NOMO-1 (cell line): ENCODE measurements around the gene DDX31.
"Not testable (repeated sequence)": the region's sequence is repeated elsewhere in the genome, so short reads cannot be mapped to it uniquely, and the experiment has no call there.

Experiments
- DNase-seq, 2 experiments: peaks; one replicate each; lab custom pipeline; 2025; ENCODE audit not compliant: unreplicated experiment in 2 of 2; lab: John Stamatoyannopoulos, UW

The DDX31 gene

GRCh38 chr9:132669698-132670456, at the start of gene DDX31:
Gene DDX31 (minus strand): TSS chr9:132669983. CDS start chr9:132669934, 49 bp downstream.
- DNase-seq: peak; percentile 57 to 75

- not testable (repeated sequence) for DNase-seq
These were observed 48.7 kb upstream of the DDX31 start for GRCh38 chr9:132718381-132718928.

- DNase-seq: no peak
These were observed 47.7 kb upstream of the DDX31 start for GRCh38 chr9:132717326-132717945.

- no peak for DNase-seq
These were observed 46.2 kb upstream of the DDX31 start for GRCh38 chr9:132716007-132716406.

- no peak for DNase-seq
These were observed 43.0 kb upstream of the DDX31 start for GRCh38 chr9:132712753-132713152.

- no peak for DNase-seq
These were observed 42.1 kb upstream of the DDX31 start for GRCh38 chr9:132711846-132712245.

GRCh38 chr9:132711152-132711551, 41.4 kb upstream of the DDX31 start:
- not testable (repeated sequence) for DNase-seq

GRCh38 chr9:132710333-132710732, 40.5 kb upstream of the DDX31 start:
- DNase-seq: no peak

GRCh38 chr9:132708769-132709430, 39.1 kb upstream of the DDX31 start:
- no peak for DNase-seq

- no peak for DNase-seq
These were observed 38.5 kb upstream of the DDX31 start for GRCh38 chr9:132708239-132708638.

- no peak for DNase-seq
These were observed 33.6 kb upstream of the DDX31 start for GRCh38 chr9:132703336-132703735.

GRCh38 chr9:132702254-132702653, 32.5 kb upstream of the DDX31 start:
- DNase-seq: no peak

GRCh38 chr9:132699956-132700355, 30.2 kb upstream of the DDX31 start:
- no peak for DNase-seq

GRCh38 chr9:132698989-132699388, 29.2 kb upstream of the DDX31 start:
- no peak for DNase-seq

GRCh38 chr9:132697230-132697629, 27.4 kb upstream of the DDX31 start:
- DNase-seq: no peak

- peak in 1 of 2 experiments; percentile 6 for DNase-seq
These were observed 24.4 kb upstream of the DDX31 start for GRCh38 chr9:132694144-132694543.

GRCh38 chr9:132690696-132691095, 20.9 kb upstream of the DDX31 start:
- no peak for DNase-seq

- no peak for DNase-seq
These were observed 14.1 kb upstream of the DDX31 start for GRCh38 chr9:132683873-132684272.

- no peak for DNase-seq
These were observed 11.8 kb upstream of the DDX31 start for GRCh38 chr9:132681561-132681960.

GRCh38 chr9:132679946-132680625, 10.3 kb upstream of the DDX31 start:
- no peak for DNase-seq

GRCh38 chr9:132677976-132678375, 8.2 kb upstream of the DDX31 start:
- no peak for DNase-seq
